SK-N-SH (cell line): ENCODE measurements around the gene ST6GALNAC2. TPM values are rescaled to one million over a fixed set of nuclear protein-coding genes. Genes with fewer than 3 reads are reported as not detected.
A peak's percentile ranks its signal among the peaks of the same experiment; 100 is the strongest.

Experiments used
- CTCF ChIA-PET: fragments of 300-600, 350-600 bp; formaldehyde crosslinking; extraction: SDS; loops from one replicate; lab custom pipeline; 2021; lab: Yijun Ruan, JAX
- POLR2A ChIA-PET: fragments of 350-600 bp; sonication (Branson Sonifier 250); formaldehyde crosslinking; extraction: SDS; loops from one replicate; lab custom pipeline; 2020; ENCODE audit warnings: antibody characterized with exemption, inconsistent platforms; lab: Yijun Ruan, JAX
- DNase-seq: peaks from one replicate; pipeline ENCODE4 v3.0.0; 2012
- H2AFZ ChIP-seq: fragments of 200-600 bp; sonication (generic); 2 replicates; pipeline ENCODE4 v1.8.1; 2016; ENCODE audit warnings: antibody characterized with exemption, mild to moderate bottlenecking, low read depth
- H3F3A ChIP-seq: fragments of 200-600 bp; sonication (generic); replicated peaks from 2 replicates; pipeline ENCODE3; 2016; ENCODE audit warnings: antibody characterized with exemption, mild to moderate bottlenecking; ENCODE audit not compliant: insufficient read depth
- H3K27ac ChIP-seq, 2 experiments: fragments of 200-500 bp in 1 of 2; fragments of 200-600 bp in 1 of 2; sonication (Bioruptor generic) in 1 of 2; sonication (generic), shearing (Covaris generic) in 1 of 2; 2 replicates each; pipeline versions ENCODE4 v1.5.1 to v1.6.1; 2014 to 2016; ENCODE audit warnings: low read depth in 2 of 2, inconsistent platforms in 1 of 2, low read length in 1 of 2, mild to moderate bottlenecking in 1 of 2, mixed read lengths in 1 of 2
- H3K27me3 ChIP-seq: fragments of 200-600 bp; sonication (generic), shearing (Covaris generic); 2 replicates; pipeline ENCODE4 v1.6.1; 2016; ENCODE audit warnings: mixed run types; ENCODE audit not compliant: insufficient read depth
- H3K36me3 ChIP-seq, 2 experiments: fragments of 200-500 bp in 1 of 2; fragments of 200-600 bp in 1 of 2; sonication (Bioruptor generic) in 1 of 2; sonication (generic) in 1 of 2; replicated peaks in 1 of 2; 2 replicates each; pipeline versions ENCODE3 to v1.5.1; 2014 to 2016; ENCODE audit warnings: low read length in 1 of 2, mild to moderate bottlenecking in 1 of 2; ENCODE audit not compliant: insufficient read depth in 2 of 2, control insufficient read depth in 1 of 2
- H3K4me1 ChIP-seq, 2 experiments: fragments of 200-500 bp in 1 of 2; fragments of 200-600 bp in 1 of 2; sonication (Bioruptor generic) in 1 of 2; sonication (generic), shearing (Covaris generic) in 1 of 2; 2 replicates each; pipeline versions ENCODE4 v1.5.1 to v1.6.1; 2014 to 2016; ENCODE audit warnings: low read depth in 1 of 2, low read length in 1 of 2, mixed run types in 1 of 2; ENCODE audit not compliant: insufficient read depth in 2 of 2, control insufficient read depth in 1 of 2
- H3K4me2 ChIP-seq: fragments of 200-600 bp; sonication (generic), shearing (Covaris generic); 2 replicates; pipeline ENCODE4 v1.6.1; 2017; ENCODE audit warnings: mixed run types
- H3K4me3 ChIP-seq, 2 experiments: fragments of 200-500 bp in 1 of 2; fragments of 200-600 bp in 1 of 2; sonication (Bioruptor generic) in 1 of 2; sonication (generic), shearing (Covaris generic) in 1 of 2; 2 replicates each; pipeline versions ENCODE4 v1.5.1 to v1.8.1; 2014 to 2016; ENCODE audit warnings: low read depth in 2 of 2, inconsistent platforms in 1 of 2, low read length in 1 of 2, mild to moderate bottlenecking in 1 of 2, mixed read lengths in 1 of 2, moderate library complexity in 1 of 2
- H3K79me2 ChIP-seq: fragments of 200-600 bp; sonication (generic); 2 replicates; pipeline ENCODE4 v1.8.1; 2017; ENCODE audit warnings: mild to moderate bottlenecking; ENCODE audit not compliant: insufficient read depth
- H3K9ac ChIP-seq: fragments of 200-600 bp; sonication (generic); 2 replicates; pipeline ENCODE4 v1.6.1; 2017; ENCODE audit warnings: mixed run types
- H3K9me2 ChIP-seq: fragments of 200-600 bp; sonication (generic); 2 replicates; pipeline ENCODE4 v1.6.1; 2017; ENCODE audit warnings: mixed run types
- H3K9me3 ChIP-seq: fragments of 200-600 bp; sonication (generic); 2 replicates; pipeline ENCODE4 v1.6.1; 2017; ENCODE audit warnings: mixed run types, mild to moderate bottlenecking, moderate library complexity
- H4K20me1 ChIP-seq: fragments of 200-600 bp; sonication (generic); 2 replicates; pipeline ENCODE4 v1.6.1; 2017; ENCODE audit warnings: mild to moderate bottlenecking, mixed run types; ENCODE audit not compliant: insufficient read depth
- CHD2 ChIP-seq: fragments of 150-350 bp; IDR thresholded peaks from 2 replicates; pipeline ENCODE4 v1.6.1; 2018; ENCODE audit warnings: low read length; ENCODE audit not compliant: partially characterized antibody
- ELF1 ChIP-seq: IDR thresholded peaks from 2 replicates; pipeline ENCODE4 v1.4.0; 2012
- EP300 ChIP-seq, 2 experiments: IDR thresholded peaks; 2 replicates each; pipeline versions ENCODE4 v1.4.0 to v1.6.1; 2012; ENCODE audit warnings: borderline replicate concordance in 1 of 2, low read depth in 1 of 2, low read length in 1 of 2
- FOXJ3 ChIP-seq: sonication (generic); formaldehyde crosslinking; IDR thresholded peaks from 2 replicates; pipeline ENCODE4 v1.5.1; 2020; ENCODE audit warnings: mild to moderate bottlenecking, missing genetic modification reagents
- GATA2 ChIP-seq: sonication (generic); formaldehyde crosslinking; IDR thresholded peaks from 2 replicates; pipeline ENCODE4 v1.5.0; 2020; ENCODE audit warnings: mild to moderate bottlenecking, missing genetic modification reagents
- IRF3 ChIP-seq: fragments of 150-350 bp; IDR thresholded peaks from 2 replicates; pipeline ENCODE4 v1.6.1; 2016; ENCODE audit warnings: mild to moderate bottlenecking, low read depth, low read length
- JUND ChIP-seq: IDR thresholded peaks from 2 replicates; pipeline ENCODE4 v1.4.0; 2012
- MXI1 ChIP-seq: IDR thresholded peaks from 2 replicates; pipeline ENCODE4 v1.6.1; 2012; ENCODE audit warnings: mild to moderate bottlenecking, low read depth, low read length, improper control_type of control experiment
- NFIC ChIP-seq: IDR thresholded peaks from 2 replicates; pipeline ENCODE4 v1.4.0; 2012; ENCODE audit warnings: borderline replicate concordance
- NRF1 ChIP-seq: IDR thresholded peaks from 2 replicates; pipeline ENCODE4 v1.6.1; 2012; ENCODE audit warnings: low read depth, mild to moderate bottlenecking, low read length
- PBX3 ChIP-seq: IDR thresholded peaks from 2 replicates; pipeline ENCODE4; 2012
- POLR2AphosphoS5 ChIP-seq: IDR thresholded peaks from 2 replicates; pipeline ENCODE4 v1.6.1; 2012; ENCODE audit warnings: low read depth, low read length
- RAD21 ChIP-seq: IDR thresholded peaks from 2 replicates; pipeline ENCODE4 v1.6.1; 2012; ENCODE audit warnings: mild to moderate bottlenecking, low read length
- RCOR1 ChIP-seq: fragments of 150-350 bp; IDR thresholded peaks from 2 replicates; pipeline ENCODE4 v1.6.1; 2017; ENCODE audit warnings: antibody characterized with exemption, low read length
- REST ChIP-seq: IDR thresholded peaks from 2 replicates; pipeline ENCODE4 v1.6.1; 2012; ENCODE audit warnings: mild to moderate bottlenecking, low read depth, low read length, moderate library complexity
- RFX5 ChIP-seq: IDR thresholded peaks from 2 replicates; pipeline ENCODE4 v1.6.1; 2012; ENCODE audit warnings: mild to moderate bottlenecking, improper control_type of control experiment, low read length
- RXRA ChIP-seq: IDR thresholded peaks from 2 replicates; pipeline ENCODE4 v1.4.0; 2012; ENCODE audit warnings: low read depth, mild to moderate bottlenecking, borderline replicate concordance
- SIN3A ChIP-seq: IDR thresholded peaks from 2 replicates; pipeline ENCODE4 v1.6.1; 2012; ENCODE audit warnings: low read depth, mild to moderate bottlenecking, low read length, moderate library complexity, borderline replicate concordance
- TCF12 ChIP-seq: IDR thresholded peaks from 2 replicates; pipeline ENCODE4 v1.4.0; 2012
- TEAD4 ChIP-seq: IDR thresholded peaks from 2 replicates; pipeline ENCODE4 v1.4.0; 2012; ENCODE audit warnings: mild to moderate bottlenecking, borderline replicate concordance; ENCODE audit not compliant: insufficient read depth
- USF2 ChIP-seq: fragments of 150-350 bp; IDR thresholded peaks from 2 replicates; pipeline ENCODE4 v1.6.1; 2017; ENCODE audit warnings: antibody characterized with exemption, low read length, low read depth, borderline replicate concordance
- WGBS: methylation state at CpG from one replicate; pipeline ENCODE4 v1.1.6; 2017; ENCODE audit warnings: low lambda C conversion rate; 5-methylcytosine and 5-hydroxymethylcytosine counted together
- polyA plus RNA-seq, 3 experiments: library from polyadenylated mRNA; depleted of rRNA; stranded (reverse); fragments of >200 nt; gene quantifications; 2 replicates each; pipeline ENCODE4 v1.2.3, GENCODE V29; 2012

ST6GALNAC2 gene
- polyA plus RNA-seq, 1 of the 3 experiments (the other 2 are of a cell fraction) = 0.94 TPM

GRCh38 chr17:76543826-76544545, 41.7 kb downstream of the ST6GALNAC2 start:
- H3K79me2 ChIP-seq = no peaks in the 10 kb centered on the region
- H3F3A ChIP-seq = peaks cover 12% of the 10 kb centered on the region
- H3K36me3 ChIP-seq = no peaks in the 10 kb centered on the region
- TF ChIP-seq TCF12 (peak; percentile 93), IRF3 (no peak), GATA2 (CRISPR knock-in tag) (peak; percentile 98), REST (no peak; the same call in 1 of the 2 replicates), SIN3A (peak; percentile 72; the same call in 1 of the 2 replicates), RCOR1 (peak; percentile 98), FOXJ3 (peak; percentile 94), NFIC (peak; percentile 40; the same call in 1 of the 2 replicates), NRF1 (peak; percentile 4; the same call in 1 of the 2 replicates), TEAD4 (no peak), RAD21 (peak; percentile 39), RFX5 (peak; percentile 29; the same call in 1 of the 2 replicates), JUND (no peak), USF2 (no peak), CHD2 (peak; percentile 93), PBX3 (peak; percentile 68), EP300 (IDR thresholded peaks at IDR 0.05; ENCODE audit: borderline replicate concordance in 1 of 2, low read depth in 1 of 2, low read length in 1 of 2) (peak; percentile 44 to 99; a peak in 3 of 4 replicates), ELF1 (no peak), RXRA (no peak), MXI1 (peak; percentile 98), POLR2AphosphoS5 (peak; percentile 76)
- H3K4me3 ChIP-seq = peak overlapping the region in 1 of 2 experiments; percentile 39; a peak in 2 of 4 replicates
- ChIA-PET POLR2A (interaction anchor here (0.6 to 5.2 kb wide), 24 partner anchors 9 to 1531 kb away, joined by 3 to 245 read pairs (median 5); partner anchors contain the start of genes CYGB, JMJD6, METTL23 and MFSD11), CTCF (interaction anchor here (0.6 to 15.7 kb wide), 20 partner anchors 9 to 732 kb away, joined by 3 to 679 read pairs (median 4); partner anchors contain the start of genes AANAT, CYGB, PRPSAP1 and RHBDF2)
- peak overlapping the region; percentile 20 to 99; a peak in 3 of 4 replicates for H3K27ac ChIP-seq
- no peaks in the 10 kb centered on the region for H3K9me2 ChIP-seq
- peak overlapping the region; percentile 58; the same call in 1 of the 2 replicates for H3K4me2 ChIP-seq
- H2AFZ ChIP-seq = no peak overlapping the region
- peak; percentile 90 for DNase-seq
- H3K9me3 ChIP-seq = no peaks in the 10 kb centered on the region
- 26% methylated on average over 22 of the region's 22 CpGs for WGBS
- peaks cover 25 to 84% of the 10 kb centered on the region in 2 experiments for H3K4me1 ChIP-seq
- no peak overlapping the region for H3K9ac ChIP-seq
- peaks cover 13% of the 10 kb centered on the region; the same call in 1 of the 2 replicates for H3K27me3 ChIP-seq
- peaks cover 11% of the 10 kb centered on the region for H4K20me1 ChIP-seq
